Cardiac septum (tissue), 1 donor: ENCODE data around the gene KMT2E. TPM values are rescaled to one million over a fixed set of nuclear protein-coding genes. Genes with fewer than 3 reads are reported as not detected.
"Not testable (repeated sequence)": the region's sequence is repeated elsewhere in the genome, so short reads cannot be mapped to it uniquely, and the experiment has no call there.

Experiments used
- DNase-seq: peaks from one replicate; pipeline ENCODE4 v3.0.0-alpha.2; 2020; ENCODE audit warnings: low spot score
- intact Hi-C: fragments of 100-400 bp; cut with DNase I; formaldehyde crosslinking; loops from one replicate; pipeline ENCODE4 v1.14.0; 2022
- total RNA-seq: library from RNA; stranded (reverse); fragmentation: NEBNext Ultra II Directional; extraction: Animal tissue kit (Norgen Biotek cat#: 25700); gene quantifications from one replicate; pipeline ENCODE4 v1.2.1, GENCODE V29; 2021
- donor health status: DM: no; HTN: no; CAD: no.

The KMT2E gene
- total RNA-seq, 1 donor from 2014 or later, result 65.7 TPM

DNA sequence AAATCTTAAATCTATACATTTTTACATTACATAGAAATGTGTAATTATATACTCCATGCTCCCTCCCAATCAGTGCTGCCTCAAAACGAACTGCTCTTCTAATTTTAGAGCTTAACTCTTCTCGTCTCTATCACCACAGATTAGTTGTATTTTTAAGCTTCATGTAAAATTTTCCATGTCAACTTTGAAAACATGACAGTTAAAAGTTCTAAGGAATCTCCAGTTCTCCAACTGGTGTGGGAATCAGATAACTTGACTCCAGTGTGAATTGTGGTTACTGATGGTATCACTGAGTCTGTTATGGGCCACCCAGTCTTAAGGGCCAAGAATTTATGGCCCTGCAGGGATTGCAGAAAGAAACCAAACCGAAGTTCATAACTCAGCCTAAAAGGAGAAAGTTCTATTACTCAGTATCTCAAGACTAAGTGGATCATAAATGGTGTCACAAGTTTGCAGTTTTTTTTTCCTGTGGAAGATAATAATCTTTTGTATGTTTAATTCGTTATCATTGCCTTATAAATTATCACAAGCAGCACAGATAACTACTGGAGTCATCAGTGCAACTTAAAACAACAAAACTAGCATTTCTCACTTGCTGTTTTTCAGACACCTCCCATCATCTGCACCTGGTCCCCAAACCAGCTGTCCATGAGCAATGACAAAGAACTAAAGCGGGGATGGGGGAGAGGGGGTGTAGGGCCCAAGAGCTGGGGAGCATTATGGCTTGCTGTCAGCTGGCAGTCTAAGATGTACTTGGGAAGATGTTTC, 31.5 kb upstream of the KMT2E start:
- intact Hi-C loops, result loop anchor here (2.0 to 5.0 kb wide), 3 partner anchors 38 to 130 kb away; no protein-coding TSS in a partner anchor

DNA sequence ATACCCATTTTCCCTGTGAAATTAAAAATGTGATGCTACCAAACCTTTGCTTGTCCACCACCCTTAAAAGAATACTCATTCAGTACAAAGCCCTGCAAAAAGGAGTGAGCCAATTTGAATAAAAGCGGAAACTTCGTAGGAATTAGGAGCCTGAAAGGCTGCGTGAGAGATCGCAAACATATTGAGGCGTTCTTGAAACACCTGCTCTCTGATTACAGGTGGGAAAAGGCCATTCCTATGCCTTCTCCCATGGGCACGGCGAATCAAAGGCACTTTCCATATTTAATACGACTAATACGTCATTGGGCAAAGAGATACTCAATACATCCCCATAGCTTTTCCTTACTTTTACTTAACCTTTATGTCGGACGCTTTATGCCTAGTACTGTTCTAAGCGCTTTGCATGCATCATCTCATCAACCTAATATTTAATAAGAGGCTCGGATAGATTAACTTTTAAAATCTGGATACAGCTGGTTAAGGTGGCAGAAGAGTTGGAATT, 30.9 kb upstream of the KMT2E start:
- intact Hi-C loops, result loop anchor here (2.0 to 5.0 kb wide), 3 partner anchors 38 to 129 kb away; no protein-coding TSS in a partner anchor
- no peak for DNase-seq

More for the DNA sequence above, 31.5 kb upstream of the KMT2E start:
- no peak for DNase-seq

DNA sequence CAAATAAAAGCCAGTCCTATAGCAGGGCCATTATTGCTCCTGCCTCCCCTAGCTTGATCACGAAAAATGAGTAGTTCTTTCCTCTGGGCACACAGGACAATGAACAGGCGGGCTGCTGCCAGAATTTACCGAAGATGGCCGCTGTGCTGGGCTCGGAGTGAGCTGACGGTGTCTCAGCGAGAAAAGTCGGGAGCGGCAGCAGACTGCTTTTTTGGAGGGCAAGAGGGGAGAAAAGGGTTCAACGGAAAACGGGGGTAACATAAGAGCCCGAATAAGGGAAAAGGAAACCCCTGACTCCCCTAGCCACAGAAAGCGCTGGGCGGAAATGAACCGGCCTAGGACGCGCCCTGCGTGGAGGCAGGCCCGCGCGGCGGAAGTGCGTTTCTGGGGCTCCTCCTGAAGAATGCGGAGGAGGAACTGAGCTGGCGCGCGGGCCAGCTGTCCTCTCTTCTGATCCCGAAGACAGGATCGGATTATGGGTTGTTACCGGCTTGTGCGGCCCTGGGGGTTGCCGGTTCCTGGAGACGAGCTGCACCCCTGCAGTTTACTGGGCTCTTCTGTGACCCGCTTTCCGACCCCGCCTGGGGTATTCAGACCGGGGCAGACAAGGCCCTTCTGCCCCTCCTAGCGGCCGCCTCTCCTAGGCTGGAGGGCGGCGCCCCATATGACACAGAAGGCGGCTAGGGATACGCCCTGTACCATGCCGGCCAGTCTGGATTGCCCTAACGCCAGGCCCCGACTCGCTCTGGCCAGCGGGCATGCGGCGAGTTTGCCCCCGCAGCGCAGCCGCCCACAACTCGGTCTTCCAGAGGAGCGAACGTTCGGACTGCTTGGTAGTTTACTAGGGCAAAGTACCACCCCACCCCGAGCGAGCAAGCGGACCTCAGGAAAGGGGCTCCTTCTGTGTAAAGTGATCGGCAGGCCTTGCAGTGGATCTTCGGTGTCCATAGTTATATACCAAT, 30.1 kb upstream of the KMT2E start:
- peak; percentile 97 for DNase-seq
- intact Hi-C loops, result loop anchor here (1.0 to 5.0 kb wide), 4 partner anchors 29 to 128 kb away; no protein-coding TSS in a partner anchor

DNA sequence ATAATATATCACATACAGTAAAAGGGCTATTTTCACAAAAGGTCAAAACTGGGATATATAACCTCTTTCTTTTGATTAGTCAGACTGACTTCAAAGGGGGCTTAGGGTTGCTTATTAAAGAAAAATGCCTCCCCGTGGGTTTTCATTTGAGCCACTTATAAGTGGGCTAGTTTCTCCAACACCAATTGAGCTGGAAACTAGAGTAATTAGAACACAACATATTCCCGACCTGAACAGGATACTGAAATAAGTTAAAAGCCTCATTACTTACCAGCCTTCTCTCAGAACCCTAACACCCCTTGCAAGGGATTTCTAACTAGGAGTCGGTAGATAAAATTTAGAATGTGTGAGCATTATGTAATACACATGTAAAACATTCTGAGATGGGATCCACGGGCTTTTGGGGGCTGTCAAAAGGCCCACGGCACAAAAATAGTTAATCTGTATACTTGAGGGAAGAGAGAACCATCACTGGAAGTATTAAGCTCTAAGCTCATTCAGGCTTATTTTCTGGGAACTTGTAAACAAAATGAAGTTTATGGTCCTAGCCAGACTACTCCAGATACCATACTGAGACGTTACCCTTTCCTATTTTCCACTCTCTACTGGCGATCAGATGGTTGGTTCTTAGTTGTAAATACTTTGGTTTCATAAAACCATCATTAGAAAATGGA, 29.3 kb upstream of the KMT2E start:
- no peak for DNase-seq
- intact Hi-C loops, result loop anchor here (1.0 to 5.0 kb wide), 2 partner anchors 29 to 128 kb away; no protein-coding TSS in a partner anchor

DNA sequence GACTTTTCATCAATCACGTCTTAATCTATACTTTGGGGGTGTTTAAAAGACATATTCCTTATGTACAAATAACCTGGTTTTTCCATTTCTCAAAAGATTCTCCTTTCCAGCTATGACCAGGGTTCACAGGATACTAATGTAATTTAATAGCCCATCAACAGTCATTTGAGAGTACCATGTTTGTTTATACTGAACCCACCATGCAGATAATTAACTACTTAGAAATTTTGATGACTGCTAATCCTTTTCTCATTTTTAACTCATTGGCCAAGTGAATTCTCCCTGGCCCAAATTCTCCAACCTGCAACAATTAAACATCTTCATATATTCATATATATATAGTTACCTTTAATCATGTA, 28.8 kb upstream of the KMT2E start:
- DNase-seq, result no peak
- intact Hi-C loops, result no loop called here

DNA sequence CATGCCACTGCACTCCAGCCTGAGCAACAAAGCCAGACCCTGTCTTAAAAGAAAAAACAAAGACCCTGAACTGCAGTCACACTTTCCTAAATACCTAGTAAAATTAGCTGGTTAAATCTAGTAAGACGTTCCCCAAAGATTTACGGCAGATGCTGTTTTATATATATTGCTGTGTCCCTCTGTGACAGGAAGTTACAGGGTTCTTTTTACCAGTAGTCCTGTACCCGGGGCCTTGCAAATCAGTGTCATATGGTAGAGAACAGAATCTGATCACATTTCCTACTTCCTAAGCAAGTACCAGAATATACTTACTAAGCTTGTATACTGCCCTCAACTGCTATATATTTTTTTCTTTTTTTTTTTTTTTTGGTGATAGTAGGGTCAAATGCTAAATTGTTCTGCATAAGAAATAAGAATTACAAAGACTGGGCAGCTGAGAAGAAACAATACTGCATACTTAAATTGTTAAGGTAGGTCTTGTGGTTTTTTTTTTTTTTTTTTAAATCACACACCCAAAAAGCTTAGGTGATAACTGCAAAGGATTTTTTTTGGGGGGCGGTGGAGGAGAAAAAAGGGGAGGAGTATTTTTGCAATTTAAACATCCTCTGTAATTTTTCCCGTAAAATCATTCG, 27.3 kb upstream of the KMT2E start:
- no peak for DNase-seq
- intact Hi-C loops, result no loop called here

DNA sequence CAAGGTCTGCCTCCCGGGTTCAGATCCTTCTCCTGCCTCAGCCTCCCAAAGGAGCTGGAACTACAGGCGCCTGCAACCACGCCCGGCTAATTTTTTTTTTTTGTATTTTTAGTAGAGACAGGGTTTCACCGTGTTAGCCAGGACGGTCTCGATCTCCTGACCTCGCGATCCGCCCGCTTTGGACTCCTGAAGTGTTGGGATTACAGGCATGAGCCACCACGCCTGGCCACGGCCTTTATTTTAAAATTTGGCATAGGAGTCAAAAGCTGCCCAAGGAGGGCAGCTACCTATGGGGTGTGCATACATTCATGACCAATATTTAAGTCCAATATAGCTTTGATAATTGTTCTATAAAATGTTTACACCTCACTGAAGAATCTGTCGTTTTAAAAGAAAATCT, 26.6 kb upstream of the KMT2E start:
- DNase-seq, intact Hi-C loops: not testable (repeated sequence)

DNA sequence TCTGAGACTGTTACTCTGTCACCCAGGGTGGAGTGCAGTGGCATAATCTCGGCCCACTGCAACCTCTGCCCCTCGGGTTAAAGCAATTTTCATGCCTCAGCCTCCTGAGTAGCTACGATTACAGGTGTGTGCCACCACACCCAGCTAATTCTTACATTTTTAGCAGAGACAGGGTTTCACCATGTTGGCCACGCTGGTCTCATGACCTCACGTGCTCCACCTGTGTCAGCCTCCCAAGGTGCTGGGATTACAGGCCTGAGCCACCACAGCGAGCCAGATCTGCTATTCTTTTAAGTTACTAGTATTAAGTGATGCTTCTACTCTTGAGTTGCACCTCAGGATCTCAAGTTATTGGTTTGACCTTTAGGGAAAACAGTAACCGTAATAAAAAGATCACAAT, 23.0 kb upstream of the KMT2E start:
- intact Hi-C loops, result no loop called here

GRCh38 chr7:104992306-104992705, 21.7 kb upstream of the KMT2E start:
- intact Hi-C loops, result no loop called here
- no peak for DNase-seq

More for the DNA sequence above, 23.0 kb upstream of the KMT2E start:
- no peak for DNase-seq

- intact Hi-C loops, result no loop called here
- DNase-seq, result no peak
Observed at GRCh38 chr7:104993217-104993862, 20.7 kb upstream of the KMT2E start.

DNA sequence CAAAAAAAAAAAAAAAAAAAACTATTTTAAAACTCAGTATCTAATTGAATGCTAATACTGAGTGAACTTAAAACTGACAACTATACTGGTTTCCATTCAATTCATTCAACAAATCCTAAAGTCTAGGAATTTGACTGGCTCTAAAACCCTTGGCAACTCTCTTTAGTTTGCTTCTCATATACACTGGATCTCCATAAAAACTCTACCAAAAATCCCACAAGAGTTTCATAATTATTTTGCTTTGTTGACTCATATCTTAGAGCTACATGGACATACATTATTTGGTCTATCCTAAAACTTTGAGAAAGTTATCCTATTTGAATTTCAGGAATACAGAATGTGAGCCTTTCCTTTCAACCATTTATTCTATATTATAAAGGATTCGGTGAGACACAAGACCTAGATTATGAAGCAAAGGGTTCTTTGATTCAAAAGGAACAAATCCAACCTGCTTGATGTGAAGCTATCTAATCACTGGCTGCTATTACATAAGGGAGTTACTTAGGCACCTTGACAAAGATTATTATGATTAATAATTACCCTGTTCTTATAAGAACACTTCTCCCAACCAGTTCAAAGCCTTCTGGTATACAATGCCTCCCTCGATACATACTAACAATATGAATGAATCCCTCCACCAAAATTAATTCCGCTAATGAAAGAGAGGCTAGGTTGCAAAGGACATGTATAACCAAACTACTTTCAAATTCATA, 15.8 kb upstream of the KMT2E start:
- no peak for DNase-seq
- intact Hi-C loops, result no loop called here

DNA sequence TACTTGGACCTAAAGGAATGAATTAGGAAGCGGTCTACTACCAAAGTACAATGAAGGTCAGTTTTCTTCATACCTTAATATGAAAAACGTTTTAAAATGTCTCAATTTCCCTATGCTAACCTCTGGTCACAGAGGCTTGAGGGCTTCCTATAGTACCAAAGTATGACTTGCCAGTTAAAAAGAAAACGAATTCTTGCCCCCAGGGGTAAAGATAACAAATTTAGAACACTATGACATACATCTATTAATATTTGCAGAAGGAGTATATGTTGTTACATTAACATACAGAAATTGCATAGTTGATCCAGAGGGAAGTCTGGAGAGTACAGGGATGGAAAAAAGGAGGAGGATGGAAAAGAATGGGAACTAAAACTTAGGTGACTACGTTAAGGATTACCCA, 13.8 kb upstream of the KMT2E start:
- no peak for DNase-seq
- intact Hi-C loops, result no loop called here

GRCh38 chr7:105000927-105001336, 13.1 kb upstream of the KMT2E start:
- DNase-seq, result no peak

DNA sequence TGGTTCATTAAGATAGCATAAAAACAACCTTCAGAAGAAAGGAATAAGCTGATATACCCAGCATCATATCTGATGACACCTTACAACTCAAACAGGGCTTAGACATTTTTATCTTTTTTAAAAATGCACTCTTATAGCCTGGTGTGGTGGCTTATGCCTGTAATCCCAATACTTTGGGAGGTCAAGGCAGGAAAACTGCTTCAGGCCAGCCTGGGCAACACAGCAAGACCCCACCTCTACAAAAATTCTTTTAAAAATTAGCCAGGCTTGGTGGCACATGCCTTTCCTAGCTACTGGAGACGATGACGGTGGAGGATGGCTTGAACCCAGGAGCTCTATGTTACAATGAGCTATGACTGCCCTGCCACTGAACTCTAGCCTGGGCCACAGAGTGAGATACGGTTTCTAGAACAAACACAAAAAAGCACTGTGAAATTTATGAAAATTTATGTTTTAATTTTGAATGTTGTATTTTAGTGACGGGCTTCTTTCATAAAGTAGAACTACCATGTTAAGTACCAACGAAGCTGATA, 12.3 kb upstream of the KMT2E start:
- no peak for DNase-seq
- intact Hi-C loops, result no loop called here

More at GRCh38 chr7:105000927-105001336, 13.1 kb upstream of the KMT2E start:
- intact Hi-C loops, result no loop called here

DNA sequence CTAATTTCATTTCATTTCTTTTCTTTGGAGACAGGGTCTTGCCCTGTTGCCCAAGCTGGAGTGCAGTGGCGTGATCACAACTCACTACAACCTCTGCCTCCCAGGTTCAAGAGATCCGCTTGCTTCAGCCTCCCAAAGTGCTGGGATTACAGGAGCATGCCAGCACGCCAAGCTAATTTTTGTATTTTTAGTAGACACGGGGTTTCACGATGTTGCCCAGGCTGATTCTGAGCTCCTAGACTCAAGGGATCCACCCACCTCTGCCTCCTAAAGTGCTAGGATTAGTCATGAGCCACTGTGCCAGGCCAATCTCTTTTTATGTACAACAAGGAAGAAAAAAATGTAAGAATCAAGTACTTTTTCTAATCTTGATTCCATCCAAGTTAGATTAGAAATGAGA, 10.7 kb upstream of the KMT2E start:
- DNase-seq, result no peak
- intact Hi-C loops, result no loop called here

DNA sequence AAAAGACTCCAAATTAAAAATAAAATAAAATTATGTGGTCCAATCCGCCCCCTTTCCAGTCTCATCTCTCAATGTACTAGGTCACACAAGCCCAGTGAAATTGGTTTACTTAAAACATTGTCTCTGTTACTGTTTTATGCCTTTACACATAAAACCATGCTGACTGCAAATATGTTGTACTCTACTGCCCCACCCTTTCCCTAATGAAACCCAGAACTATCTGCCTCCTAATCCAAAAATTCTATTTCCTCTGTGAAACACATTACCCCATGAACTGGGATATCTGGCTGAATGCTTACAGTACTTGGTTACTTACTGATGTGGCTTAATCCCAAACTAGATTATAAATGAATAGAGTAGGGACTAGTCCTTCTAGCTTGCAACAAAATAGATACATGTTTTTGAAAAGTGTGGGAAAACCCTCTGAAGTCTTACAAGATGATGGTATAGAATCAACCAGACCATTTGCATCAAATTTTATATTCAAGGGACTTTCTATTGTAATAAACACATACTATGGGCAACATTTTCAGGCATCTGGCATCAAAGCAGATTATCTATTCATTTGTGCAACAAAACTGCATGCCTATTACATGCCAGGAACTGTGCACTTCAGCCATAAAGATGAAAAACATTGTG, 10.0 kb upstream of the KMT2E start:
- intact Hi-C loops, result no loop called here
- no peak for DNase-seq

DNA sequence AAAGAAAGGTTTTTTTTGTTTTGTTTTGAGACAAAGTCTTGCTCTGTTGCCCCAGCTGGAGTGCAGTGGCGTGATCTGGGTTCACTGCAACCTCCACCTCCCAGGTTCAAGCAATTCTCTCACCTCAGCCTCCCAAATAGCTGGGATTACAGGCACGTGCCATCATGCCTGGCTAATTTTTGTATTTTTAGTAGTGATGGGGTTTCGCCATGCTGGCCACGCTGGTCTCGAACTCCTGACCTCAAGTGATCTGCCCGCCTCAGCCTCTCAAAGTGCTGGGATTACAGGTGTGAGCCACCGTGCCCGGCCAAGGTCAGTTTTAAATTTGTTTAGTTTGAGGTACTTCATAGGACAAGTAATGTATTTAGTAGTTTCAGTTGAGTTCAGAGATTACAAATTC, 9.0 kb upstream of the KMT2E start:
- intact Hi-C loops, DNase-seq: not testable (repeated sequence)
